GM19397 (cell line): ENCODE data around the gene RAB3GAP1.

Source experiments
- ATAC-seq: cut with Tn5 transposase; IDR thresholded peaks from one replicate; pipeline ENCODE4 v1.9.1; 2021; ENCODE audit warnings: mild to moderate bottlenecking, moderate library complexity; ENCODE audit not compliant: unreplicated experiment

RAB3GAP1 gene

GRCh38 chr2:135208016-135208415 lies 155.9 kb downstream of the RAB3GAP1 start:
- ATAC-seq, result no peak

- ATAC-seq, result no peak
Measured at GRCh38 chr2:135212757-135213156, 160.7 kb downstream of the RAB3GAP1 start.

- ATAC-seq, result no peak
Measured at GRCh38 chr2:135218426-135218825, 166.3 kb downstream of the RAB3GAP1 start.

GRCh38 chr2:135219226-135219625 lies 167.1 kb downstream of the RAB3GAP1 start:
- ATAC-seq, result no peak
